HUES48 (cell line): ENCODE measurements around the gene SH3PXD2B.
"Not testable (repeated sequence)": the region's sequence is repeated elsewhere in the genome, so short reads cannot be mapped to it uniquely, and the experiment has no call there.

ENCODE experiments used
- H3K27ac ChIP-seq: one replicate; pipeline ENCODE4 v1.7.0; 2013; ENCODE audit warnings: low read depth, low read length, inconsistent platforms
- H3K27me3 ChIP-seq: 2 replicates; pipeline ENCODE4 v1.6.1; 2013; ENCODE audit warnings: mild to moderate bottlenecking, low read length; ENCODE audit not compliant: control insufficient read depth, insufficient read depth
- H3K36me3 ChIP-seq: 2 replicates; pipeline ENCODE4 v1.6.1; 2013; ENCODE audit warnings: low read length; ENCODE audit not compliant: control insufficient read depth, insufficient read depth
- H3K4me1 ChIP-seq: 2 replicates; pipeline ENCODE4 v1.6.1; 2013; ENCODE audit warnings: mild to moderate bottlenecking, low read length; ENCODE audit not compliant: control insufficient read depth, insufficient read depth
- H3K4me3 ChIP-seq: 2 replicates; pipeline ENCODE4 v1.5.1; 2013; ENCODE audit warnings: mild to moderate bottlenecking, low read depth, low read length
- H3K9ac ChIP-seq: 2 replicates; pipeline ENCODE4 v1.6.1; 2013; ENCODE audit warnings: mild to moderate bottlenecking, low read depth, low read length, moderate library complexity
- H3K9me3 ChIP-seq: 2 replicates; pipeline ENCODE4 v1.6.1; 2013; ENCODE audit warnings: low read length; ENCODE audit not compliant: control insufficient read depth, insufficient read depth

Gene SH3PXD2B

GRCh38 chr5:172345881-172346280 is 108.4 kb downstream of the SH3PXD2B start:
- Histone ChIP-seq H3K36me3 (peaks cover 68% of the 10 kb centered on the region), H3K4me1 (no peaks in the 10 kb centered on the region), H3K9ac (no peak overlapping the region), H3K9me3 (no peaks in the 10 kb centered on the region), H3K4me3 (no peak overlapping the region), H3K27ac (no peak overlapping the region), H3K27me3 (no peaks in the 10 kb centered on the region)

DNA sequence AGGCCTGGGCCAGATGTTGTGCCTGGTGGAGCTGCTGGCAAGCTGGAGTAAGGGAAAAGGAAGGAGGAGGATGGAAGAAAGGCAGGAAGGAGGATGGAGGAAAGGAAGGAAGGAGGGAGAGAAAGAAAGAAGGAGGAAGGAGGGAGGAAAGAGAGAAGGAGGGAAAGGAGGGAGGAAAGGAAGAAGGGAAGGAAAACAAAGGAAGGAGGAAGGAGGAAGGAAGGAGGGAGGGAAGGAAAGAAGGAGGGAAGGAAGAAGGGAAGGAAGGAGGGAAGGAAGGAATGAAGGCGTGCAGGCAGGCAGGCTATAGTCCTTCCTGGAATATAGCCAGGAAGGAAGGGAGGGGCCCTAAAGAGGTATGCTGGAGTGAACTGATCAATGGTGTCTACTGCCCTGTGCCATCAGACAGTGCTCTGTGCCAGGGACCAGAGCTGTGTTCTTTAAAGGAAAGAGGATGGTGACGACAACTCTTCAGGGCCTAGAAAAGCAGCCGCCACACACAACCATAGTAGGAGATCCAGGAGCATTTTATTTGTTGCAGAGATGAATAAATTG is 109.4 kb downstream of the SH3PXD2B start:
- H3K27ac ChIP-seq = no peak overlapping the region
- H3K4me3 ChIP-seq = no peak overlapping the region
- no peaks in the 10 kb centered on the region for H3K27me3 ChIP-seq
- no peaks in the 10 kb centered on the region for H3K4me1 ChIP-seq
- no peak overlapping the region for H3K9ac ChIP-seq
- peaks cover 64% of the 10 kb centered on the region for H3K36me3 ChIP-seq
- no peaks in the 10 kb centered on the region for H3K9me3 ChIP-seq

DNA sequence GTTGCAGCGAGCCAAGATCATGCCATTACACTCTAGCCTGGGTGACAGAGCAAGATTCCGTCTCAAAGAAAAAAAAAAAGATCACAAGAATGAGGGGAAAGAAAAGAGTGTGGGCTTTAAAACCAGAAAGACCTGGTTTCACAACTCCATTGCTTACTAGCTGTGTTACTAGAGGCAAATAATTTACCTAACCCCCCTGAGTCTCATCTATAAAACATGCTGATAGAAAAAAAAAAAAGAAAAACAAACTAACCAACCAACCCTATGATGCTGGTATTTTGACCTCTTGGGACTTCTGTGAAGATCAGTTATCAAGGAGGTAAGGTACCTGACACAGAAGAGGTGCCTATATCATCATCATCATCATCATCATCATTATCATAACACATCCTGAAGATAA is 110.6 kb downstream of the SH3PXD2B start:
- no peaks in the 10 kb centered on the region for H3K9me3 ChIP-seq
- H3K4me1 ChIP-seq = no peaks in the 10 kb centered on the region
- peaks cover 65% of the 10 kb centered on the region for H3K36me3 ChIP-seq
- H3K9ac ChIP-seq = no peak overlapping the region
- H3K27me3 ChIP-seq = no peaks in the 10 kb centered on the region
- H3K27ac ChIP-seq = no peak overlapping the region
- no peak overlapping the region for H3K4me3 ChIP-seq

GRCh38 chr5:172342918-172343317 is 111.4 kb downstream of the SH3PXD2B start:
- H3K27me3 ChIP-seq = no peaks in the 10 kb centered on the region
- H3K27ac ChIP-seq = no peak overlapping the region
- H3K9me3 ChIP-seq = no peaks in the 10 kb centered on the region
- H3K4me3 ChIP-seq = no peak overlapping the region
- H3K9ac ChIP-seq = no peak overlapping the region
- H3K4me1 ChIP-seq = no peaks in the 10 kb centered on the region
- peaks cover 63% of the 10 kb centered on the region for H3K36me3 ChIP-seq

GRCh38 chr5:172339264-172340180 is 114.8 kb downstream of the SH3PXD2B start:
- H3K36me3 ChIP-seq = peaks cover 41% of the 10 kb centered on the region
- no peaks in the 10 kb centered on the region for H3K9me3 ChIP-seq
- no peaks in the 10 kb centered on the region for H3K27me3 ChIP-seq
- no peak overlapping the region for H3K9ac ChIP-seq
- no peak overlapping the region for H3K4me3 ChIP-seq
- no peaks in the 10 kb centered on the region for H3K4me1 ChIP-seq
- H3K27ac ChIP-seq = no peak overlapping the region

DNA sequence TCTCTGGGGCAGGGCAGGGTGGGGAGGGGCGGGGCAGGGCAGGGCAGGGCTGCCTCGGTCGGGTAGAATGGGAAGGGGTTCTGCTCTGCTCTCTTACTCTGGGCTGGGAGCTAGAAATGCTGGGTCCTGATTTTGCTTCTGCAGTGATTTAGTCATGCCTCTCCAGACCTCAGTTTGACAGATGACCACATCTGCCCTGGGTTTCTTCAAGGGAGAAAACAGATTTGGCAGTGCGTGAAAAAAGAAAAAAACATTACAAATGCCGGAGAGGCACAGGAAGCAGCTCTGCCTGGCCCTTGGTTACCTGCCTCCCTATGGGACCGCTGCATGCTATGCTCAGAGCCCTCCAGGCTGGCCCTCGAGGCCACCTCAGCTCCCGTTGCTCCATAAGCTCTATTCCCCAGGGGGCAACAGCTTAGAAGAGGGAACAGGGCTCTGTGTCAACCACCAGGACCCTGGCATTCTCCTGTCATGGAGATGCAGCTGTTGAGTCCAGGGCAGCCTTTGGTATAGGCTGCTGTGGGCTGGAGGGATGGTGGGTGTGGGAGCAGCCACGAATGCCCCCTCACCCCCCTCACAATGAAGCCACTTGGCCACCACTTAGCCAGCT is 117.5 kb downstream of the SH3PXD2B start:
- Histone ChIP-seq H3K27ac (no peak overlapping the region), H3K4me3 (no peak overlapping the region), H3K4me1 (no peaks in the 10 kb centered on the region), H3K36me3 (peaks cover 30% of the 10 kb centered on the region), H3K9ac (no peak overlapping the region), H3K27me3 (no peaks in the 10 kb centered on the region), H3K9me3 (no peaks in the 10 kb centered on the region)

DNA sequence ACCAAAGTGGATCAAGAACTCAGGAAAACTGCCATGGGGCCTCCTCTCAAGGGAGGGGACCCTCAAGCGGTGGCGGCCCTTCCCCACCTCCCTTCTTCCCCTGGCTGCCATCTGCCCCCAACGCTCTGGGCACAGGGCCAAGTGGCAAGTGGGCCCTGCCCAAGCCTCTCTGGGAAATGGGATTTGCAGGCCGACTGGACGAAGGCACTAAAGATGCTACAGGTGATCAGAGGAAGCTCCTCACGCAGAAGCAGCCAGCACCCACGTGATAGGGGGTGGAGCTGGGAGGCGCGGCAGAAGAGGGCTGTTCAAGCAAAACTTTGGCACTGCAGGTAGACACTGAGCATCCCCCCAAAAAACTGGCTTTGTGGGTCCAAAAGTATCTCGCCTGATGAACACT is 118.1 kb downstream of the SH3PXD2B start:
- H3K9me3 ChIP-seq = no peaks in the 10 kb centered on the region
- no peaks in the 10 kb centered on the region for H3K4me1 ChIP-seq
- H3K36me3 ChIP-seq = peaks cover 30% of the 10 kb centered on the region
- H3K4me3 ChIP-seq = no peak overlapping the region
- H3K9ac ChIP-seq = no peak overlapping the region
- H3K27ac ChIP-seq = no peak overlapping the region
- no peaks in the 10 kb centered on the region for H3K27me3 ChIP-seq

- Histone ChIP-seq H3K36me3 (peaks cover 30% of the 10 kb centered on the region), H3K27ac (no peak overlapping the region), H3K27me3 (no peaks in the 10 kb centered on the region), H3K9ac (no peak overlapping the region), H3K9me3 (no peaks in the 10 kb centered on the region), H3K4me1 (no peaks in the 10 kb centered on the region), H3K4me3 (no peak overlapping the region)
Measured at GRCh38 chr5:172335721-172336120, 118.6 kb downstream of the SH3PXD2B start.

GRCh38 chr5:172334641-172335040 is 119.7 kb downstream of the SH3PXD2B start:
- H3K36me3 ChIP-seq = peaks cover 21% of the 10 kb centered on the region
- H3K4me3 ChIP-seq = no peak overlapping the region
- no peaks in the 10 kb centered on the region for H3K4me1 ChIP-seq
- no peak overlapping the region for H3K9ac ChIP-seq
- no peaks in the 10 kb centered on the region for H3K9me3 ChIP-seq
- no peaks in the 10 kb centered on the region for H3K27me3 ChIP-seq
- H3K27ac ChIP-seq = no peak overlapping the region

DNA sequence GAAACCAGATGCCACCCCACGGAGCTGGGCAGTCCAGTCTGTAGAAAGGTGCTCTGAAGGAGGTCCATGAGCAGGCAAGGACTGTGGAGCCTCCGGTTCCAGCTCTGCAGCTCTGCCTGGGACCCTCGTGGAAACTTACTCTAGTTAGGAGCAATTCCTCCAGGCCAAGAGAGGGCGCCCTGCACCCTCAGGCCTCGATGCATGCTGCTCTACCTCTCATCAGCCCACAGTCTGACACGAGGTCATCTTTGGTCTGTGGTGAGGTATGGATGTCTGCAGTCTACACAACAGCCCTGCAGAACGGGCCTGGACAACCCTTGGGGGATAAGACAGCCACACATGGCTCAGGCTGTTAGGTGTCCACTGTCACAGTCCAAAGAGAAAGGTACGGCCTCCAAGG is 120.1 kb downstream of the SH3PXD2B start:
- Histone ChIP-seq H3K36me3 (peaks cover 17% of the 10 kb centered on the region), H3K27ac (no peak overlapping the region), H3K27me3 (no peaks in the 10 kb centered on the region), H3K4me3 (no peak overlapping the region), H3K9ac (no peak overlapping the region), H3K4me1 (no peaks in the 10 kb centered on the region), H3K9me3 (no peaks in the 10 kb centered on the region)

GRCh38 chr5:172326901-172327300 is 127.4 kb downstream of the SH3PXD2B start:
- H3K9ac ChIP-seq, H3K4me1 ChIP-seq, H3K27me3 ChIP-seq, H3K4me3 ChIP-seq, H3K27ac ChIP-seq, H3K36me3 ChIP-seq, H3K9me3 ChIP-seq: not testable (repeated sequence)
